NCI-H748 (cell line): ENCODE results near the gene HGS.

Experiments used
- DNase-seq: peaks from one replicate; lab custom pipeline; 2025; ENCODE audit not compliant: unreplicated experiment; lab: John Stamatoyannopoulos, UW

The HGS gene

DNA sequence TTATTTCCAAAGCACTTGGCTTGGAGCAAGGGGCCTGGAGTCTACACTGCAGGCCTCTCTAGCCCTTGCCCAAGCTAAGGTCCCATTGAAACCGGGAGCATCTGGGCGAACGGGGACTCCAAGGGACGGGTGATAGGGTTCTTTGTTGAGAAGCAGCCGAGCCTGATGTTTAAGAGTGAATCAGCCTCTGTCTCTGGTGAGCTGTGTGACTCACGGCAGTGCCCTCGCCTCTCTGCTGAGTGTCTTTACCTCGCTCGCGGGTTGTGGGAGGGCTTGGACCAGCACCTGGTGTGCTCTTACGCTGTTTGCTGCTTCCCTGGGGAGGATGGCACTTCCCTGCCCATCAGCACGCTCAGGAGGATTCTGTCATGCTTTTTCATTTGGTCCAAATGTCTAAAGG is 1.3 kb downstream of the HGS start:
- peak; percentile 16 for DNase-seq

DNA sequence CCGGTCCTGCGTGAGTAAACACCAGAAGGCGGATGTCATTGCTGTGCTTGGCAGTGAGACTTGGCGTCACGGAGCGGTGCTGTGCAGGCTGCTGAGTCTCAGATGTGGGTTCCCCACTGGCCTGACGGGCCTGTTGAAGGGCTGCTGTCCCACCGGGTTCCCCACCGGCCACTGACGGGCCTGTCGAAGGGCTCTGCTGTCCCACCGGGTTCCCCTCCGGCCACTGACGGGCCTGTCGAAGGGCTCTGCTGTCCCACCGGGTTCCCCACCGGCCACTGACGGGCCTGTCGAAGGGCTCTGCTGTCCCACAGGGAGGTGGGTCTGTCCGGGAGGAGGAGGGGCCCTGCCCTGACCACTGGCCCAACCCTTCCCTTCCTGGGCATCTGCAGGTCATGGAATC is 2.8 kb downstream of the HGS start:
- no peak for DNase-seq

DNA sequence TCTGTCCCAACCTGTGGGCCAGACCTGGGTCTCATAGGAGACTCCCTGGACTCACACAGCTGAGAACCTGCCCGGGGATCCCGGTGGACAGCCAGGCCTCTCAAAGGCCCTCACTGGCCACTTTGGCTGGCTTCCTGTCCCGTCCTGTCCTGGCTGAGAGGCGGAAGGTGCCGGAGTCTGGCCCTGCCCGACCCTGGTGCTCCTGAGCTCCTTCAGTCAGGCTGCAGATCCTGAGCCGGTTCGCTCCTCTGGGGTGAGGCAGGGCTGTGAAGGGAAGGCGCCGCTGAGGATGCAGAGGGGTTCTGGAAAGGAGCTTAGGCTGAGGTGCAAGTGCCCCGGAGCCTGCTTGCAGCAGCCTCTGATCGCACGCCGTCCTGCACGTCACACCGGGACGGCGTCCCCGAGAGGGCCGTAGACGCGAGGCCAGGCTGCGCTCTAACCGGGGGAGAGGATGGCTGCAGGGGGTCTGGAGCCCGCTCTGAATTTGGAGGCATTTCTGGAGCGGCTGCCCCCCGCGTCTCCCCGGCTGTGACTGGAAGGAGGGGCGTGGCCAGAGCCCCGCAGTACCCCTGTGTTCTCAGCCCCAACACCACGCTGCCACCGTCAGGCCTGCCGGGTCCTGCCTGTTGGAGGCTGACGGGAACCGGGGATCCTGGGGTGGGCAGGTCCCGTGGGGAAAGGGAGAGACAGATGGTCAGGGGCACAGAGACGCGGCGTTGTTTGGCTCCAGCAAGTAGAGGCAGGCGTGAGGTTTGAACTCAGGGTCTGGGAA is 4.1 kb downstream of the HGS start:
- DNase-seq, result no peak

DNA sequence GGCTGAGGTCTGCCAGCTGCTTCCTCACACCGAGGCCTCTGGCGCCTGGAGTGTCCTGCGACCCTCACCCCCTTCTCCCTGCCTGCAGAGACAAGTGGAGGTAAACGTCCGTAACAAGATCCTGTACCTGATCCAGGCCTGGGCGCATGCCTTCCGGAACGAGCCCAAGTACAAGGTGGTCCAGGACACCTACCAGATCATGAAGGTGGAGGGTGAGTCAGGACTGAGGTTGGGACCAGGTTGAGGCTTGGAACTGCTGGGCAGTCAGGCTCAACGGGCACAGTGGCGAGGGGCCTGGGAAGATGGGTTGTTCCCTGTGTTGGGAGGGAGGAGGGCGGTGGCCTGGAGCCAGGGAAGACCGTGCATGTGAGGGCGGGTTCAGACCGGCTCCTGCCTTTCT is 4.8 kb downstream of the HGS start:
- DNase-seq, result no peak

DNA sequence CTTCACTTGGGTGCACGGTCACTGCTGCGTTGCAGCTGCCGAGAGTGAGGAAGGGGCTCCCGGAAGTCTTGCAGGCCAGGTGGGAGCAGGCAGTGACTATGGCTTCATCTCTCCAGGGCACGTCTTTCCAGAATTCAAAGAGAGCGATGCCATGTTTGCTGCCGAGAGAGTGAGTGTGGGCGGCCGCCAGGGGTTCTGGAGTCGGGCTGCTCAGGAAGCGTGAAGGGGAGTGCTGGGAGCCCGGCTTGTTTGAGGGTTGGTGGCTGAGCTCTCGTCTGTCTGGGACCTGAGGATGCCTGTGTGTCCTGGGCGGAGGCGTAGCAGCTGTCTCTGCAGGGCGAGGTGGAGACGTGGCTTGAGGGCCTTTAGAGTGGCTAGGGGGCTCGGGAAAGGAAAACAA is 6.3 kb downstream of the HGS start:
- DNase-seq, result no peak

DNA sequence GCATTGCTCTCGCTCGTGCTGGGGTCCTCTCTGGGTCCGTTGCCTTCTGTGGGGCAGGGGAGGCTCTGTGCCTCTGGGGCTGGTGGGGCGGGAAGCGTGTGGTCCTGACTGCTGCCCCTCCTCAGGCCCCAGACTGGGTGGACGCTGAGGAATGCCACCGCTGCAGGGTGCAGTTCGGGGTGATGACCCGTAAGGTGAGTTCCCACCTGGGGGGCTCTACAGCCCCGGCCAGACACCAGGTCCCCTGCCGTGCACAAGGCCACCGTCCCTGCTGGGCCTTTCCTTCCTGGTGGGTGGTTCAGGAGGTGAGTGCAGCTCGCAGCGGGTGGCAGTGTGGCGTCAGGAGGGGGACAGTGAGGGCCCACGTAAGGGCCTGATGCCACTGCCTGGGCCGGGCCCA is 6.7 kb downstream of the HGS start:
- DNase-seq, result no peak

DNA sequence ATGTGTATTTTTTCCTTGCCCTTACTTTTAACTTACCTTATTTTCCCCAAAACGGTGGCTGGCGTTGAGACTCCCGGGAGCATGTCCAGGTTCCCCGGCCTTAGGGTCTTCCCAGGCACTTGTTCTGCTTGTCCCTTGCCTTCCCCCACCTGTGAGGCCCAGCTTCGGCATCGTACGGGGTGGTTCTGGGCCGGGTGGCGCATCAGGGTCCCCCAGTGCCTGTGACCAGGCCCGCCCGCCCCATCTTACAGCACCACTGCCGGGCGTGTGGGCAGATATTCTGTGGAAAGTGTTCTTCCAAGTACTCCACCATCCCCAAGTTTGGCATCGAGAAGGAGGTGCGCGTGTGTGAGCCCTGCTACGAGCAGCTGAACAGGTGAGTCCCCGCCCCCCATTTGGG is 7.4 kb downstream of the HGS start:
- DNase-seq, result no peak

DNA sequence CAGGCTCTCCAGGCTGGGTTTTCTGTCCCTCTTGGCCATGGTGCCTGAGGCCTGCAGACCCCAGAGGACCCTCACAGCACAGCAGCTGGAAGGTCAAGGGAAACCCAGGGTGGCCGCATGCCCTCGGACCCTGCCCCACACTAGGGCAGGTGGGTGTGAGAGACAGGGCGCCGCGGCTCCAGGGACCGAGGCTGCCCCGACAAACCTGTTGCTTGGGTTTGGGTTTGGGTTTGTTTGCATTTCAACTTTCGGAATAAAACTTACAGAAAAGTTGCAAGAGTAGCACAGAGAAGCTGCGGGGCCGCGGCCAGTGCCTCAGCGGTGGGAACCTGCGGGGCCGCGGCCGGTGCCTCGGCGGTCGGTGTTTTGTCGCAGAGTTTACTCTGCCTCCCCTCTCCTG is 7.8 kb downstream of the HGS start:
- no peak for DNase-seq

DNA sequence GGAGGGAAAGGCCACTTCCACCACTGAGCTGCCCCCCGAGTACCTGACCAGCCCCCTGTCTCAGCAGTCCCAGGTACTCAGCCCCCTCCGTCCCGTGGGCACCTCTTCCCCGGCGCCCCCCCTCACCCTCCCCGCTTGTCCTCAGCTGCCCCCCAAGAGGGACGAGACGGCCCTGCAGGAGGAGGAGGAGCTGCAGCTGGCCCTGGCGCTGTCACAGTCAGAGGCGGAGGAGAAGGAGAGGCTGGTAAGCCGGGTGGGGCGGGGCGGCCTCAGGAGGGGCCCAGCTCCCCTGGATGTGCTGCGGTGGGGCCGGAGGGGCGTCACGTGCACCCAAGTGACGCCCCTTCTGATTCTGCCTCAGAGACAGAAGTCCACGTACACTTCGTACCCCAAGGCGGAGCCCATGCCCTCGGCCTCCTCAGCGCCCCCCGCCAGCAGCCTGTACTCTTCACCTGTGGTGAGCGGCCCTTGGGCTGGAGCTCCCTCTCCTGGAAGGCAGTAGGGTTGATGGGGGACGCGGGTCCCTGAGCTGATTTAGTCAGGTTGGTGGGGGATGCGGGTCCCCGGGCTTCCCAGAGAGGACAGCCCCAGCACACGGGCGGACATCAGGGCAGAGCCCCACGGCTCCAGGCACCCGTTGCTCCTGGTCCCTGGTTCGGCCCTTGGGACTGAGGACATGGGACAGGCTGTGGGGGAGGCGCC is 9.8 kb downstream of the HGS start:
- DNase-seq, result no peak

DNA sequence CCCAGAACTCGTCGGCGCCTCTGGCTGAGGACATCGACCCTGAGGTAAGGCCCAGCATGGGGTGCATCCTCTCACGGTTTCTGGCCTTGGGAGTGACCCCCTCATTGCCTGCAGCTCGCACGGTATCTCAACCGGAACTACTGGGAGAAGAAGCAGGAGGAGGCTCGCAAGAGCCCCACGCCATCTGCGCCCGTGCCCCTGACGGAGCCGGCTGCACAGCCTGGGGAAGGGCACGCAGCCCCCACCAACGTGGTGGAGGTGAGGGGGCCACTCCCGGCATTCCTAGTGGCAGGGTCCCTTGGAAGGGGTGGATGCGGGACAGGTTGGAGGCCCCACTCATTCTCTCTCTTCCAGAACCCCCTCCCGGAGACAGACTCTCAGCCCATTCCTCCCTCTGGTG is 11.0 kb downstream of the HGS start:
- DNase-seq, result no peak

DNA sequence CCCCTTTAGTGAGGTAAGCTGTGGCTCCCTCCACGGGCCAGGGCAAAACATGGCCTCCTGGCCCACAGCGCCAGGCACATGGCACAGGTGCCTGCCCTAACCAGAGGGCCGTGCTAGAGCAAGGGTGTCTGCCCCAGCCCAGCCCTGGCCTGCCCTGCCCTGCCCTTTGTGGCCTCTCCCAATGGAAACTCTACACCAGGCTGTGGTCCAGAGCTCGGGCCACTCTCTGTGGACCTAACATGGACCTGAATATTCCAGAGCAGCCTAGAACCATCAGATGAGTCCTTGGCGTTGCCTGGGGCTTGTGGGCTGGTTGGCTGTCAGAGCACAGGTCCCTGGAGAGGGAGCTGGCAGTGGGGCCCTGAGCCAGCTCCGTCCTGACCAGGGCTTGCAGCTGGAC is 11.4 kb downstream of the HGS start:
- no peak for DNase-seq

DNA sequence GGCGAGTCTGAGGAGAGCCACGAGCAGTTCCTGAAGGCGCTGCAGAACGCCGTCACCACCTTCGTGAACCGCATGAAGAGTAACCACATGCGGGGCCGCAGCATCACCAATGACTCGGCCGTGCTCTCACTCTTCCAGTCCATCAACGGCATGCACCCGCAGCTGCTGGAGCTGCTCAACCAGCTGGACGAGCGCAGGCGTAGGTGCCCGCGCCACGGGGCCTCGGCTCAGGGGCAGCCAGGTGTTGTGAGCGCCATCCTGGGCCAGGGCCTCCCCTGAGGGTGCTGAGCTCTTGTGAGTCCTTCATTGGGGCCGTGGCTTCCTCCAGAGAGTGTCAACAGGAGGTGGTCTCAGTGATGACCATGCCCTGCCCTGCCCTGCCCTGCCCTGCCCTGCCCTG is 12.0 kb downstream of the HGS start:
- DNase-seq, result no peak

DNA sequence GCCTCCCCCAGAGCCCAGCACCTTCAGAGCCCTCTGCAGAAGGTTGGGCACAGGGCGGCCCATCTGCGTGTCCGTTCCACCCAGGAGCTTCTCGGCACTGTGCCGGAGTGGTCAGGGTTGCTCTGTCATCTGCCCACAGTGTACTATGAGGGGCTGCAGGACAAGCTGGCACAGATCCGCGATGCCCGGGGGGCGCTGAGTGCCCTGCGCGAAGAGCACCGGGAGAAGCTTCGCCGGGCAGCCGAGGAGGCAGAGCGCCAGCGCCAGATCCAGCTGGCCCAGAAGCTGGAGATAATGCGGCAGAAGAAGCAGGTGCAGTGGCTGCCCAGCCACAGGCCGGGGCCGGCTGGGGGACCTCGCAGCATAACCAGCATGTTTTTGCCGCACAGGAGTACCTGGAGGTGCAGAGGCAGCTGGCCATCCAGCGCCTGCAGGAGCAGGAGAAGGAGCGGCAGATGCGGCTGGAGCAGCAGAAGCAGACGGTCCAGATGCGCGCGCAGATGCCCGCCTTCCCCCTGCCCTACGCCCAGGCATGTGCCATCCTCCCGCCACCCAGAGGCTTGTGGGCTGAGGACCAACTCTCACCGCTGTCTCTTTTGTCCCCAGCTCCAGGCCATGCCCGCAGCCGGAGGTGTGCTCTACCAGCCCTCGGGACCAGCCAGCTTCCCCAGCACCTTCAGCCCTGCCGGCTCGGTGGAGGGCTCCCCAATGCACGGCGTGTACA is 12.6 kb downstream of the HGS start:
- no peak for DNase-seq

DNA sequence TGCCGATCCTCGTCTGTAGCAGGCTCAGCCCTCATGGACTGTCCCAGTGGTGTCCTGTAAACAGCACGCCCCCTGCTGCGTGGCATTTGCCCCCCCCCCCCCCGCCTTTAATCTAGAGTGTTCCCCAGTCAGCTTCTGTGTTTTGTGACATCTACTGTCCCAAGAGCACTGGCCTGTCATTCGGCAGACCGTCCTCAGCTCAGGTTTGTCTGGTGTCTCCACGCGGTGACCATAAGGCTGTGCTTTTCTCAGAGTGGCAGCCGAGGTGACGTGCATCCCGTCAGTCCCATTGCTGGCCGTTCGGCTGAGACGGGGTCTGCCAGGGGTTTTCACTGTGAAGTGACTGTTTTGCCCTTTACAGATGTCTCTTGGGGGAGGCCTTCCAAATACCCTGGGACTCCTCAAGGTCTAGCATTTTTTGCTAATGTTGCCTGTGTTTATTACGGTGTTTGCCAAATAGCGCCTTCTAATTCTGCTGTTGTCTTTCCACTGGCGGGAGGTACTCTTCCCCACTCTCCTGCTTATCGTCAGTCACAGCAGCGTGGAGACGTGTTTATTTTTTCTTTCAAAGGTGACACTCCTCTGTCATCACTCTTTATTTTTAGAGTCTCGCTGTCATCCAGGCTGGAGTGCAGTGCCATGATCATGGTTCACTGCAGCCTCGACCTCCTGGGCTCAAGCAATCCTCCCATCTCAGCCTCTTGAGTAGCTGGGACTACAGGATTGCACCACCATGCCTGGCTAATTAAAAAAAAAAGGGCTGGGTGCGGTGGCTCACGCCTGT is 13.6 kb downstream of the HGS start:
- no peak for DNase-seq

DNA sequence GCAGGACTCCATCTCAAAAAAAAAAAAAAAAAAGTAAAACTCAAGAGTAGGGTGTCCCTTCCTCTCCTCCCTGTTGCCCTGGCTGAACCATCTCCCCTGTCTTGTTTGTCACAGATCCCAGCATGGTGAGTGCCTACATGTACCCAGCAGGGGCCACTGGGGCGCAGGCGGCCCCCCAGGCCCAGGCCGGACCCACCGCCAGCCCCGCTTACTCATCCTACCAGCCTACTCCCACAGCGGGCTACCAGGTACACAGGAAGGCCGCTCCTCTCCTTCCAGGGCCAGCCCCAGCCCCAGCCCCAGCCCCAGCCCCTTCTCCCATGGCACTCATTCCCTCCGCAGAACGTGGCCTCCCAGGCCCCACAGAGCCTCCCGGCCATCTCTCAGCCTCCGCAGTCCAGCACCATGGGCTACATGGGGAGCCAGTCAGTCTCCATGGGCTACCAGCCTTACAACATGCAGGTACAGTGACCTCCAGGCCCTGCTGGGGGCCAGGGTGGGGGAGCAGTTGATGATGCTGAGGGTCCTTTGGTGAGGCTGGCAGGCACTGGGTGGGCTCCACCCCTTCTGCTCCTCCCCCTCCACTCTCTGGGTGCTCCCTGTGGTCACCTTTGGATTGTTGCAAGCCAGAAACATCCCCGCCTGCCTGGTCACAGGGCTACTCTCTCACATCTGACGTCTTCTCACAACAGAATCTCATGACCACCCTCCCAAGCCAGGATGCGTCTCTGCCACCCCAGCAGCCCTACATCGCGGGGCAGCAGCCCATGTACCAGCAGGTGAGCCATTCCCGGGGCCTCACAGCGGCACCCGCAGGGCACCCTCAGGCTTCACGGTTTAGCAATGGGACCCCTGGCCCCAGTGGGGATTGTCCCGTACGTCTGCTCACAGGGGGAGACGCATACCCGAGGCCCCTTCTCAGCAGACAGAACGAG is 16.8 kb downstream of the HGS start:
- DNase-seq, result no peak

DNA sequence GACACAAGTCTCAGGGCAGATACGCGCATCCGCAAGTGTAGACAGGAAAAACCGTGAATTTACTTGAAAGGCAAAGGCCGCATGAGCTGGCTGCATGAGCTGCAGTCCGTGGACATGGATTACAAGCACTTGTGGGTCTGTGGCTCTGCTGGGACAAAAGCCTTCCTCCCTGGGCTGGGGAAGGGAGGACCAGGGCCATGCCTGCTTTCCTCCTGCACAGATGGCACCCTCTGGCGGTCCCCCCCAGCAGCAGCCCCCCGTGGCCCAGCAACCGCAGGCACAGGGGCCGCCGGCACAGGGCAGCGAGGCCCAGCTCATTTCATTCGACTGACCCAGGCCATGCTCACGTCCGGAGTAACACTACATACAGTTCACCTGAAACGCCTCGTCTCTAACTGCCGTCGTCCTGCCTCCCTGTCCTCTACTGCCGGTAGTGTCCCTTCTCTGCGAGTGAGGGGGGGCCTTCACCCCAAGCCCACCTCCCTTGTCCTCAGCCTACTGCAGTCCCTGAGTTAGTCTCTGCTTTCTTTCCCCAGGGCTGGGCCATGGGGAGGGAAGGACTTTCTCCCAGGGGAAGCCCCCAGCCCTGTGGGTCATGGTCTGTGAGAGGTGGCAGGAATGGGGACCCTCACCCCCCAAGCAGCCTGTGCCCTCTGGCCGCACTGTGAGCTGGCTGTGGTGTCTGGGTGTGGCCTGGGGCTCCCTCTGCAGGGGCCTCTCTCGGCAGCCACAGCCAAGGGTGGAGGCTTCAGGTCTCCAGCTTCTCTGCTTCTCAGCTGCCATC is 17.7 kb downstream of the HGS start:
- DNase-seq, result no peak

DNA sequence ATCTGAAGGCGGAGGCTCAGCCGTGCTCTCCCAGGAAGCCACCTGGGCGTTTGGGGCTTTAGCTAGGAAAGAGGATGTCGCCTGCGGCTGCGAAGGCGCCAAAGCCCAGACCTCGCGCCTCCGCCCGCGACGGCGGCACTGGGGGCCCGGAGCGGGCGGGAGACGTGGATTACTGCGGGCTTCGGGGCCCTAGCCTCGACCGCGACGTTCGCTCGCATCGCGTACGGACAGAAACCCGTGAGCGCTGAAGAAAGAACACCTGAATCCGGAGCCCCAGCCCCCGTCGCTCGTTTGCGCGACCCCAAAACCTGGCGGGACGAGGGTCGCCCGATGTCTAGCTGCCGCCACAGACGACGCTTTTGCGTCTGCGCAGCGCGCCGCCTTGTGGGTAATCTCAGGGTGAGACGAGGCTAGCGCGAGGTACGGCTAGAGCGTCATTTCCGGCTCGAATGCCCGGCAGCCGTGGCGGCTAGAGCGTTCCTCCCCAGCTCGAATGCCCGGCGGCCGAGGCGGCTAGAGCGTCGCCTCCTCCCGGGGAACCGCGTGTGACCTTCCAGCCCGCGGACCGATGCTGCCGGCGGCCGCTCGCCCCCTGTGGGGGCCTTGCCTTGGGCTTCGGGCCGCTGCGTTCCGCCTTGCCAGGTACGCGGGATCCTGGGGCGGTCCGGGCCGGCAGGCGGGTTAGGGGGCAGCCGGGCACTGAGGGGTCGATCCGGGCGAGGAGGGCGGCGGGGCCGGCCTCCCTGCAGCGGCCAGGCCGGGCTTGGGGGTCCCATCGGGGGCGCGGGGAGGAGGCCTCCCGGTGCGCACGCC is 19.3 kb downstream of the HGS start, which contains the start of gene MRPL12:
Gene MRPL12, plus strand, starts transcription at position 434 of the 813 bp plus-strand sequence. Its CDS starts 135 bp downstream, at position 569.
- DNase-seq, result peak; percentile 96
